OCI-LY1 (cell line): ENCODE data around the gene CPM.

Experiments used
- H2AFZ ChIP-seq: fragments of 200-600 bp; sonication (generic), shearing (Covaris generic); 2 replicates; pipeline ENCODE4 v1.6.0; 2014; ENCODE audit warnings: antibody characterized with exemption, mild to moderate bottlenecking, low read length
- H3F3A ChIP-seq: fragments of 200-600 bp; sonication (generic), shearing (Covaris generic); 2 replicates; pipeline ENCODE4 v1.6.0; 2014; ENCODE audit warnings: mild to moderate bottlenecking, antibody characterized with exemption, low read length, moderate library complexity; ENCODE audit not compliant: insufficient read depth
- H3K27ac ChIP-seq: fragments of 200-600 bp; sonication (generic); 2 replicates; pipeline ENCODE4 v1.5.1; 2014; ENCODE audit warnings: low read length, mixed run types, mild to moderate bottlenecking, low read depth; ENCODE audit not compliant: poor library complexity, severe bottlenecking
- H3K27me3 ChIP-seq: fragments of 200-600 bp; sonication (generic); 2 replicates; pipeline ENCODE4 v1.6.0; 2014; ENCODE audit warnings: antibody characterized with exemption, mild to moderate bottlenecking, low read length, moderate library complexity; ENCODE audit not compliant: insufficient read depth
- H3K36me3 ChIP-seq: fragments of 200-600 bp; sonication (generic); 2 replicates; pipeline ENCODE4 v1.6.1; 2014; ENCODE audit warnings: mild to moderate bottlenecking, antibody characterized with exemption, low read length, moderate library complexity, mixed read lengths; ENCODE audit not compliant: insufficient read depth
- H3K4me1 ChIP-seq: fragments of 200-600 bp; sonication (generic); 2 replicates; pipeline ENCODE4 v1.5.1; 2014; ENCODE audit warnings: mild to moderate bottlenecking, low read length, moderate library complexity; ENCODE audit not compliant: insufficient read depth, severe bottlenecking
- H3K4me2 ChIP-seq: fragments of 200-600 bp; sonication (generic), shearing (Covaris generic); 2 replicates; pipeline ENCODE4 v1.6.1; 2014; ENCODE audit warnings: low read length
- H3K4me3 ChIP-seq: fragments of 200-600 bp; sonication (generic); 2 replicates; pipeline ENCODE4 v1.5.1; 2014; ENCODE audit warnings: low read length, low read depth, mild to moderate bottlenecking, mixed read lengths; ENCODE audit not compliant: poor library complexity, severe bottlenecking
- H3K79me2 ChIP-seq: fragments of 200-600 bp; shearing (Covaris generic); 2 replicates; pipeline ENCODE4 v1.6.1; 2016; ENCODE audit warnings: mixed run types, low read length, mixed read lengths; ENCODE audit not compliant: insufficient read depth
- H3K9ac ChIP-seq: fragments of 200-600 bp; sonication (generic), shearing (Covaris generic); 2 replicates; pipeline ENCODE4 v1.6.1; 2014; ENCODE audit warnings: mild to moderate bottlenecking, low read length, mixed read lengths
- H3K9me2 ChIP-seq: fragments of 200-600 bp; sonication (generic), shearing (Covaris generic); 2 replicates; pipeline ENCODE4 v1.6.1; 2014; ENCODE audit warnings: low read depth, mild to moderate bottlenecking, low read length, mixed read lengths
- H3K9me3 ChIP-seq: fragments of 200-600 bp; shearing (Covaris generic); 2 replicates; pipeline ENCODE4 v1.6.1; 2014; ENCODE audit warnings: low read length, mixed read lengths
- H4K20me1 ChIP-seq: fragments of 200-600 bp; sonication (generic), shearing (Covaris generic); 2 replicates; pipeline ENCODE4 v1.6.0; 2016; ENCODE audit warnings: mild to moderate bottlenecking, low read length; ENCODE audit not compliant: insufficient read depth
- EZH2 ChIP-seq: fragments of 200-600 bp; sonication (generic), shearing (Covaris generic); IDR thresholded peaks from 2 replicates; pipeline ENCODE4 v1.8.0; 2017; ENCODE audit warnings: borderline replicate concordance, mixed run types, mild to moderate bottlenecking, antibody characterized with exemption, low read length, moderate library complexity, mixed read lengths
- TF ChIP-seq, protein P1 (sequence below): fragments of 200-600 bp; sonication (generic), shearing (Covaris generic); IDR thresholded peaks from 2 replicates; pipeline ENCODE4 v1.5.1; 2017; ENCODE audit warnings: mild to moderate bottlenecking, antibody characterized with exemption, low read length, moderate library complexity, mixed read lengths

CPM gene

DNA sequence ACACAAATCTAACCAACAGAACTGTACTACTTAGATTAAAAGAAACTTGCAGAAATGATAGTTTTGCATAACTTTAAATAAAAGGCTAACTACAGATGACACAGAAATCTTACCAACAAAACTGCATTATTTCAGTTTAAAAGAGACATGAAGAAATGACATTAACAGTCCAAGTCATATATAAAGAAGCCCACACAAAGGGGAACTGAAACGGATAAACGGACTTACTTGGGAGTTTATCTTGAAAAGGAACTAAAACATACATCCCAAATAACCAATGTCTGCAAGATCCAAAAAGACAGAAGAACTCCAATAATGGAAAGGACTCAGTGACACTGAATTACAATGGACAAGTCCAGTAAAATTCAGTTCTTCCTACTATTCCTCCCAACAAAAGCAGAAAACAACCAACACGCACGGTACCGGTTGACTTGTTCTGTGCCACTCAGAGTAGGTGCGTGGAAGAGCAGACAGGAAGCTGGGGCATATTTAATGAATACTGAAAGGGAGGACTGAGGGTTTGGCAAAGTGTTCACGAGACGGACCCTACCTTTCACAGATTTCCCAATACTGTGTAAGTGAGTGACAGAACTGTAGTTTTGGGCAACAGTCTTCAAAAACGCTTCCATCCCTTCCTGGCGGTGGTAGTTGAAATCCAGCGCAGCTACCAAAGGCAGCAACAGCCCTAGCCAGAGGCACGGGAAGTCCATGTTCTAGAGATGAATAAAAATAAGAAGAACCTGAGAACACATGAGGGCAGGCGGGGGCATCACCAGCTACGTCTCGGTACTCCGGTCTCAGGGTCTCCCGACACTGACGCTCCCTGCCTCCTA is 627 bp downstream of the CPM start:
- Histone ChIP-seq H3K27me3 (no peaks in the 10 kb centered on the region), H3K9me3 (no peaks in the 10 kb centered on the region), H3K27ac (no peak overlapping the region), H3K9me2 (no peaks in the 10 kb centered on the region), H3K4me1 (no peaks in the 10 kb centered on the region), H4K20me1 (no peaks in the 10 kb centered on the region), H3K79me2 (no peaks in the 10 kb centered on the region), H2AFZ (no peak overlapping the region), H3F3A (no peaks in the 10 kb centered on the region), H3K4me2 (peak overlapping the region; percentile 37), H3K4me3 (no peak overlapping the region), H3K9ac (no peak overlapping the region), H3K36me3 (no peaks in the 10 kb centered on the region)
- TF ChIP-seq, protein P1, sequence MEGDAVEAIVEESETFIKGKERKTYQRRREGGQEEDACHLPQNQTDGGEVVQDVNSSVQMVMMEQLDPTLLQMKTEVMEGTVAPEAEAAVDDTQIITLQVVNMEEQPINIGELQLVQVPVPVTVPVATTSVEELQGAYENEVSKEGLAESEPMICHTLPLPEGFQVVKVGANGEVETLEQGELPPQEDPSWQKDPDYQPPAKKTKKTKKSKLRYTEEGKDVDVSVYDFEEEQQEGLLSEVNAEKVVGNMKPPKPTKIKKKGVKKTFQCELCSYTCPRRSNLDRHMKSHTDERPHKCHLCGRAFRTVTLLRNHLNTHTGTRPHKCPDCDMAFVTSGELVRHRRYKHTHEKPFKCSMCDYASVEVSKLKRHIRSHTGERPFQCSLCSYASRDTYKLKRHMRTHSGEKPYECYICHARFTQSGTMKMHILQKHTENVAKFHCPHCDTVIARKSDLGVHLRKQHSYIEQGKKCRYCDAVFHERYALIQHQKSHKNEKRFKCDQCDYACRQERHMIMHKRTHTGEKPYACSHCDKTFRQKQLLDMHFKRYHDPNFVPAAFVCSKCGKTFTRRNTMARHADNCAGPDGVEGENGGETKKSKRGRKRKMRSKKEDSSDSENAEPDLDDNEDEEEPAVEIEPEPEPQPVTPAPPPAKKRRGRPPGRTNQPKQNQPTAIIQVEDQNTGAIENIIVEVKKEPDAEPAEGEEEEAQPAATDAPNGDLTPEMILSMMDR = no peak
- no peak for TF ChIP-seq EZH2

DNA sequence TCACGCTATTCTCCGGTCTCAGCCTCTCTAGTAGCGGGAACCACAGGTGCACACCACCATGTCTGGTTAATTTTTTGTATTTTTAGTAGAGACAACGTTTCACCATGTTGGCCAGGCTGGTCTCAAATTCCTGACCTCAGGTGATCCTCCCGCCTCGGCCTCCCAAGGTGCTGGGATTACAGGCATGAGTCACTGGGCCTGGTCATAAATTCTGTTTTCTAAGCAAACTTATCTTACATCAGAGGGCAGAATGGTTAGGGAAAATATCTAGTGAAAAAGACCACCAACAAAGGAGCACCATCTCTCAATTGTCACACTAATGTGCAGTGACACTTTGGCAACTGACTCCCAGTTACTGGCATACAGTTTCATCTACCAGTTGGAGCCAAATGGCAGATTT is 2.8 kb downstream of the CPM start:
- Histone ChIP-seq H3K36me3 (no peaks in the 10 kb centered on the region), H3K9me2 (no peaks in the 10 kb centered on the region), H3K4me3 (no peak overlapping the region), H4K20me1 (no peaks in the 10 kb centered on the region), H3K27me3 (no peaks in the 10 kb centered on the region), H3K27ac (no peak overlapping the region), H3K9me3 (no peaks in the 10 kb centered on the region), H2AFZ (no peak overlapping the region), H3K79me2 (no peaks in the 10 kb centered on the region), H3F3A (no peaks in the 10 kb centered on the region), H3K4me2 (no peak overlapping the region), H3K4me1 (no peaks in the 10 kb centered on the region), H3K9ac (no peak overlapping the region)
- TF ChIP-seq, protein P1 = no peak
- no peak for TF ChIP-seq EZH2

DNA sequence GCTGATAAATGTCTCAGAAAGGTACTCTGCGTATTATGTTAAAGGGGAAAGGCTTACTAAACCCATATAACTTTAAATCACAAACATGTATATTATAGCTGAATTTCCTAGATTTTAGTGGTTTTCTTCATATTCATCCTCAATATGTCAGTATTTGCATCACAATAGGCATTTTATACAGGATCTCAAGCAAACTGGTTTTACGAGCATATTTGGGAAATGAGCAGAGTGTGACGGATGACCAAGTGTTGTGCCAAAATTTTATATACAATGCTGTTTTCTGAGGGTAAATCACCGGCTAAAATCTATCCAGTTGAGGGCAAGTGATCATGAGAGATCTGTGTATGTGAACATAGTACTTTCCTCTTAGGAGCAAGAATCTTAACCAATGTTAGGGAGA is 8.4 kb downstream of the CPM start:
- Histone ChIP-seq H3K27me3 (no peaks in the 10 kb centered on the region), H3K4me1 (no peaks in the 10 kb centered on the region), H3K4me3 (no peak overlapping the region), H3K27ac (no peak overlapping the region), H2AFZ (no peak overlapping the region), H3K9me2 (no peaks in the 10 kb centered on the region), H4K20me1 (no peaks in the 10 kb centered on the region), H3F3A (no peaks in the 10 kb centered on the region), H3K36me3 (no peaks in the 10 kb centered on the region), H3K9me3 (no peaks in the 10 kb centered on the region), H3K9ac (no peak overlapping the region), H3K4me2 (no peak overlapping the region), H3K79me2 (no peaks in the 10 kb centered on the region)
- TF ChIP-seq, protein P1 = no peak
- no peak for TF ChIP-seq EZH2
